H1 (cell line): ENCODE measurements around the gene TCF4. TPM values are rescaled to one million over a fixed set of nuclear protein-coding genes. Genes with fewer than 3 reads are reported as not detected.

Experiments
- CBX8 ChIP-seq: fragments of 300-800, 300-1000 bp; sonication (generic); IDR thresholded peaks from 2 replicates; pipeline ENCODE4 v1.7.1; 2016; ENCODE audit warnings: low read depth, low read length, borderline replicate concordance
- CHD7 ChIP-seq: fragments of 300-600 bp; sonication (generic); IDR thresholded peaks from 2 replicates; pipeline ENCODE4 v1.7.1; 2012; ENCODE audit warnings: low read length, moderate library complexity, mild to moderate bottlenecking, inconsistent platforms; ENCODE audit not compliant: insufficient replicate concordance
- CTBP2 ChIP-seq: IDR thresholded peaks from 2 replicates; pipeline ENCODE4 v1.7.0; 2011; ENCODE audit warnings: borderline replicate concordance, mild to moderate bottlenecking, moderate library complexity, mixed read lengths, low read length; ENCODE audit not compliant: insufficient read depth, insufficient read length
- EZH2 ChIP-seq: fragments of 200-600 bp; sonication (generic); IDR thresholded peaks from 2 replicates; pipeline ENCODE4 v1.7.1; 2012; ENCODE audit warnings: low read depth, mild to moderate bottlenecking, moderate library complexity, low read length, inconsistent platforms; ENCODE audit not compliant: severe bottlenecking
- KDM1A ChIP-seq: fragments of 200-600, 300-600 bp; sonication (generic); IDR thresholded peaks from 2 replicates; pipeline ENCODE4 v1.7.1; 2016; ENCODE audit warnings: mild to moderate bottlenecking, low read length, borderline replicate concordance
- KDM5A ChIP-seq: fragments of 200-600 bp; IDR thresholded peaks from 2 replicates; pipeline ENCODE4 v1.7.1; 2012; ENCODE audit warnings: mild to moderate bottlenecking, low read length, inconsistent platforms, mixed read lengths
- RNF2 ChIP-seq: fragments of 200-900, 300-1000 bp; sonication (generic); IDR thresholded peaks from 2 replicates; pipeline ENCODE4 v1.7.1; 2016; ENCODE audit warnings: borderline replicate concordance, low read depth, mild to moderate bottlenecking, antibody characterized with exemption, low read length; ENCODE audit not compliant: poor library complexity, severe bottlenecking; ENCODE audit errors: missing control alignments
- RXRA ChIP-seq: IDR thresholded peaks from 2 replicates; pipeline ENCODE4 v1.6.1; 2011; ENCODE audit warnings: low read depth, mild to moderate bottlenecking, low read length, moderate library complexity; ENCODE audit not compliant: insufficient read depth
- SIN3A ChIP-seq, 2 experiments: IDR thresholded peaks in 1 of 2; conservative IDR thresholded peaks in 1 of 2; 2 replicates each; pipeline ENCODE4 v1.6.1; 2011 to 2012; ENCODE audit warnings: low read length in 2 of 2, improper control_type of control experiment in 1 of 2, low read depth in 1 of 2, mild to moderate bottlenecking in 1 of 2
- ZNF274 ChIP-seq: IDR thresholded peaks from 2 replicates; pipeline ENCODE4 v1.7.0; 2012; ENCODE audit warnings: low read length, borderline replicate concordance; ENCODE audit errors: extremely low read depth
- polyA plus RNA-seq, 7 experiments: library from polyadenylated mRNA; depleted of rRNA in 3 of 7; stranded (reverse) in 5 of 7; unstranded in 2 of 7; fragments of >200 nt in 5 of 7; fragments of 200-250 nt in 2 of 7; gene quantifications; 1 replicate in 5 of 7; 2 replicates in 1 of 7; 4 replicates in 1 of 7; pipeline versions ENCODE4 v1.2.1 to v1.2.3, GENCODE V29; 2011 to 2013; ENCODE audit warnings: missing spikeins in 2 of 7, mixed read lengths in 2 of 7
- total RNA-seq: library from RNA; stranded (reverse); fragmentation: NEBNext Ultra II Directional; extraction: Animal tissue kit (Norgen Biotek cat#: 25700); gene quantifications from 2 replicates; pipeline ENCODE4 v1.2.1, GENCODE V29; 2021

TCF4 gene
- total and polyA plus RNA-seq, 2 of the 8 experiments (the other 6 are each of a cell fraction or from before 2014, with no cell fraction given), result 59.3 to 118 TPM

- TF ChIP-seq CHD7, result no peak
- no peak for TF ChIP-seq CBX8
- TF ChIP-seq RXRA, result no peak
- no peak for TF ChIP-seq SIN3A (conservative IDR thresholded peaks at IDR 0.05 in 1 of 2, IDR thresholded peaks at IDR 0.05 in 1 of 2; ENCODE audit: low read depth in 1 of 2, low read length in 2 of 2)
- TF ChIP-seq RNF2, result no peak
- no peak for TF ChIP-seq CTBP2
- TF ChIP-seq KDM5A, result no peak
- TF ChIP-seq EZH2, result no peak
- TF ChIP-seq KDM1A, result no peak
- TF ChIP-seq ZNF274, result no peak
These were observed 337.2 kb downstream of the TCF4 start (continued) for GRCh38 chr18:55250768-55251173.
